Right ventricle myocardium superior (tissue), 1 donor: ENCODE results near the gene SLC25A10. TPM values are rescaled to one million over a fixed set of nuclear protein-coding genes. Genes with fewer than 3 reads are reported as not detected.

Experiments used
- ATAC-seq: fragments of 200-7000 bp; cut with Tn5 transposase; one replicate; pipeline ENCODE4 v1.9.1; 2020; ENCODE audit warnings: mild to moderate bottlenecking; ENCODE audit not compliant: poor library complexity
- DNase-seq: peaks from one replicate; pipeline ENCODE4 v3.0.0-alpha.2; 2020
- intact Hi-C: fragments of 100-400 bp; cut with DNase I; formaldehyde crosslinking; loops from one replicate; pipeline ENCODE4 v1.11.2; 2022
- total RNA-seq: library from RNA; stranded (reverse); fragmentation: NEBNext Ultra II Directional; extraction: Animal tissue kit (Norgen Biotek cat#: 25700); gene quantifications from one replicate; pipeline ENCODE4 v1.2.1, GENCODE V29; 2021
- donor health status: DM: no; HTN: yes; CAD: no; lungs with severe emphysema.

The SLC25A10 gene
- total RNA-seq, 1 donor from 2014 or later, result 7.0 TPM

DNA sequence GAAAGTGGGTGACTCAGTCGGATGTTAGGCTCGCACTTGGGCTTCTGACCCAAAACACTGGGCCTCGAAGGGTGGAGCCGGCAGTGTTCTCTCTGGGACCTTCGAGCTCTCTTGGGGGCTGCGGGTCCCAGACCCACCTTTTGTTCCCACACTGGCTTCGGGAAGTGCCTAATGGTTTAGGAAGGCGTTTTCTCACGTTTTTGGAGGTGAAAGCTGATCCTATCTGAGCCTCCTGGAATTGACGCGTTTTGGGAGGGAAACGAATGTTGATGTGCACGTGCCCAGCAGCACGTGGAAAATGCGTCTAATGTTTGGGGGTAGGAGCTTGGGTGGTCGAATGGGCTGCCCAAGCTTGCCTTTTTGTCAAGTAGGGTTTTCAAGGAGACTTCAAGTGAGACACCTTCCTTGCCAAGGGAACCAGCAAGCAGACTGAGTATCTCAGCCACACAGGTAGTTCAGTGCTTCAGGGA lies 27.6 kb upstream of the SLC25A10 start:
- DNase-seq (no peak), ATAC-seq (no peak)
- intact Hi-C loops, result no loop called here

DNA sequence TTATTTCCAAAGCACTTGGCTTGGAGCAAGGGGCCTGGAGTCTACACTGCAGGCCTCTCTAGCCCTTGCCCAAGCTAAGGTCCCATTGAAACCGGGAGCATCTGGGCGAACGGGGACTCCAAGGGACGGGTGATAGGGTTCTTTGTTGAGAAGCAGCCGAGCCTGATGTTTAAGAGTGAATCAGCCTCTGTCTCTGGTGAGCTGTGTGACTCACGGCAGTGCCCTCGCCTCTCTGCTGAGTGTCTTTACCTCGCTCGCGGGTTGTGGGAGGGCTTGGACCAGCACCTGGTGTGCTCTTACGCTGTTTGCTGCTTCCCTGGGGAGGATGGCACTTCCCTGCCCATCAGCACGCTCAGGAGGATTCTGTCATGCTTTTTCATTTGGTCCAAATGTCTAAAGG lies 27.0 kb upstream of the SLC25A10 start:
- DNase-seq (no peak), ATAC-seq (no peak)
- intact Hi-C loops, result no loop called here

DNA sequence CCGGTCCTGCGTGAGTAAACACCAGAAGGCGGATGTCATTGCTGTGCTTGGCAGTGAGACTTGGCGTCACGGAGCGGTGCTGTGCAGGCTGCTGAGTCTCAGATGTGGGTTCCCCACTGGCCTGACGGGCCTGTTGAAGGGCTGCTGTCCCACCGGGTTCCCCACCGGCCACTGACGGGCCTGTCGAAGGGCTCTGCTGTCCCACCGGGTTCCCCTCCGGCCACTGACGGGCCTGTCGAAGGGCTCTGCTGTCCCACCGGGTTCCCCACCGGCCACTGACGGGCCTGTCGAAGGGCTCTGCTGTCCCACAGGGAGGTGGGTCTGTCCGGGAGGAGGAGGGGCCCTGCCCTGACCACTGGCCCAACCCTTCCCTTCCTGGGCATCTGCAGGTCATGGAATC lies 25.5 kb upstream of the SLC25A10 start:
- DNase-seq (no peak), ATAC-seq (no peak)
- intact Hi-C loops, result no loop called here

DNA sequence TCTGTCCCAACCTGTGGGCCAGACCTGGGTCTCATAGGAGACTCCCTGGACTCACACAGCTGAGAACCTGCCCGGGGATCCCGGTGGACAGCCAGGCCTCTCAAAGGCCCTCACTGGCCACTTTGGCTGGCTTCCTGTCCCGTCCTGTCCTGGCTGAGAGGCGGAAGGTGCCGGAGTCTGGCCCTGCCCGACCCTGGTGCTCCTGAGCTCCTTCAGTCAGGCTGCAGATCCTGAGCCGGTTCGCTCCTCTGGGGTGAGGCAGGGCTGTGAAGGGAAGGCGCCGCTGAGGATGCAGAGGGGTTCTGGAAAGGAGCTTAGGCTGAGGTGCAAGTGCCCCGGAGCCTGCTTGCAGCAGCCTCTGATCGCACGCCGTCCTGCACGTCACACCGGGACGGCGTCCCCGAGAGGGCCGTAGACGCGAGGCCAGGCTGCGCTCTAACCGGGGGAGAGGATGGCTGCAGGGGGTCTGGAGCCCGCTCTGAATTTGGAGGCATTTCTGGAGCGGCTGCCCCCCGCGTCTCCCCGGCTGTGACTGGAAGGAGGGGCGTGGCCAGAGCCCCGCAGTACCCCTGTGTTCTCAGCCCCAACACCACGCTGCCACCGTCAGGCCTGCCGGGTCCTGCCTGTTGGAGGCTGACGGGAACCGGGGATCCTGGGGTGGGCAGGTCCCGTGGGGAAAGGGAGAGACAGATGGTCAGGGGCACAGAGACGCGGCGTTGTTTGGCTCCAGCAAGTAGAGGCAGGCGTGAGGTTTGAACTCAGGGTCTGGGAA lies 24.1 kb upstream of the SLC25A10 start:
- ATAC-seq (no peak), DNase-seq (no peak)
- intact Hi-C loops, result no loop called here

DNA sequence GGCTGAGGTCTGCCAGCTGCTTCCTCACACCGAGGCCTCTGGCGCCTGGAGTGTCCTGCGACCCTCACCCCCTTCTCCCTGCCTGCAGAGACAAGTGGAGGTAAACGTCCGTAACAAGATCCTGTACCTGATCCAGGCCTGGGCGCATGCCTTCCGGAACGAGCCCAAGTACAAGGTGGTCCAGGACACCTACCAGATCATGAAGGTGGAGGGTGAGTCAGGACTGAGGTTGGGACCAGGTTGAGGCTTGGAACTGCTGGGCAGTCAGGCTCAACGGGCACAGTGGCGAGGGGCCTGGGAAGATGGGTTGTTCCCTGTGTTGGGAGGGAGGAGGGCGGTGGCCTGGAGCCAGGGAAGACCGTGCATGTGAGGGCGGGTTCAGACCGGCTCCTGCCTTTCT lies 23.5 kb upstream of the SLC25A10 start:
- no peak for ATAC-seq
- intact Hi-C loops, result no loop called here
- DNase-seq, result no peak

DNA sequence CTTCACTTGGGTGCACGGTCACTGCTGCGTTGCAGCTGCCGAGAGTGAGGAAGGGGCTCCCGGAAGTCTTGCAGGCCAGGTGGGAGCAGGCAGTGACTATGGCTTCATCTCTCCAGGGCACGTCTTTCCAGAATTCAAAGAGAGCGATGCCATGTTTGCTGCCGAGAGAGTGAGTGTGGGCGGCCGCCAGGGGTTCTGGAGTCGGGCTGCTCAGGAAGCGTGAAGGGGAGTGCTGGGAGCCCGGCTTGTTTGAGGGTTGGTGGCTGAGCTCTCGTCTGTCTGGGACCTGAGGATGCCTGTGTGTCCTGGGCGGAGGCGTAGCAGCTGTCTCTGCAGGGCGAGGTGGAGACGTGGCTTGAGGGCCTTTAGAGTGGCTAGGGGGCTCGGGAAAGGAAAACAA lies 22.0 kb upstream of the SLC25A10 start:
- DNase-seq, result no peak
- intact Hi-C loops, result no loop called here
- ATAC-seq, result no peak

DNA sequence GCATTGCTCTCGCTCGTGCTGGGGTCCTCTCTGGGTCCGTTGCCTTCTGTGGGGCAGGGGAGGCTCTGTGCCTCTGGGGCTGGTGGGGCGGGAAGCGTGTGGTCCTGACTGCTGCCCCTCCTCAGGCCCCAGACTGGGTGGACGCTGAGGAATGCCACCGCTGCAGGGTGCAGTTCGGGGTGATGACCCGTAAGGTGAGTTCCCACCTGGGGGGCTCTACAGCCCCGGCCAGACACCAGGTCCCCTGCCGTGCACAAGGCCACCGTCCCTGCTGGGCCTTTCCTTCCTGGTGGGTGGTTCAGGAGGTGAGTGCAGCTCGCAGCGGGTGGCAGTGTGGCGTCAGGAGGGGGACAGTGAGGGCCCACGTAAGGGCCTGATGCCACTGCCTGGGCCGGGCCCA lies 21.5 kb upstream of the SLC25A10 start:
- intact Hi-C loops, result no loop called here
- DNase-seq (no peak), ATAC-seq (no peak)

DNA sequence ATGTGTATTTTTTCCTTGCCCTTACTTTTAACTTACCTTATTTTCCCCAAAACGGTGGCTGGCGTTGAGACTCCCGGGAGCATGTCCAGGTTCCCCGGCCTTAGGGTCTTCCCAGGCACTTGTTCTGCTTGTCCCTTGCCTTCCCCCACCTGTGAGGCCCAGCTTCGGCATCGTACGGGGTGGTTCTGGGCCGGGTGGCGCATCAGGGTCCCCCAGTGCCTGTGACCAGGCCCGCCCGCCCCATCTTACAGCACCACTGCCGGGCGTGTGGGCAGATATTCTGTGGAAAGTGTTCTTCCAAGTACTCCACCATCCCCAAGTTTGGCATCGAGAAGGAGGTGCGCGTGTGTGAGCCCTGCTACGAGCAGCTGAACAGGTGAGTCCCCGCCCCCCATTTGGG lies 20.9 kb upstream of the SLC25A10 start:
- DNase-seq, result no peak
- no peak for ATAC-seq
- intact Hi-C loops, result no loop called here

DNA sequence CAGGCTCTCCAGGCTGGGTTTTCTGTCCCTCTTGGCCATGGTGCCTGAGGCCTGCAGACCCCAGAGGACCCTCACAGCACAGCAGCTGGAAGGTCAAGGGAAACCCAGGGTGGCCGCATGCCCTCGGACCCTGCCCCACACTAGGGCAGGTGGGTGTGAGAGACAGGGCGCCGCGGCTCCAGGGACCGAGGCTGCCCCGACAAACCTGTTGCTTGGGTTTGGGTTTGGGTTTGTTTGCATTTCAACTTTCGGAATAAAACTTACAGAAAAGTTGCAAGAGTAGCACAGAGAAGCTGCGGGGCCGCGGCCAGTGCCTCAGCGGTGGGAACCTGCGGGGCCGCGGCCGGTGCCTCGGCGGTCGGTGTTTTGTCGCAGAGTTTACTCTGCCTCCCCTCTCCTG lies 20.5 kb upstream of the SLC25A10 start:
- ATAC-seq (no peak), DNase-seq (no peak)
- intact Hi-C loops, result no loop called here

DNA sequence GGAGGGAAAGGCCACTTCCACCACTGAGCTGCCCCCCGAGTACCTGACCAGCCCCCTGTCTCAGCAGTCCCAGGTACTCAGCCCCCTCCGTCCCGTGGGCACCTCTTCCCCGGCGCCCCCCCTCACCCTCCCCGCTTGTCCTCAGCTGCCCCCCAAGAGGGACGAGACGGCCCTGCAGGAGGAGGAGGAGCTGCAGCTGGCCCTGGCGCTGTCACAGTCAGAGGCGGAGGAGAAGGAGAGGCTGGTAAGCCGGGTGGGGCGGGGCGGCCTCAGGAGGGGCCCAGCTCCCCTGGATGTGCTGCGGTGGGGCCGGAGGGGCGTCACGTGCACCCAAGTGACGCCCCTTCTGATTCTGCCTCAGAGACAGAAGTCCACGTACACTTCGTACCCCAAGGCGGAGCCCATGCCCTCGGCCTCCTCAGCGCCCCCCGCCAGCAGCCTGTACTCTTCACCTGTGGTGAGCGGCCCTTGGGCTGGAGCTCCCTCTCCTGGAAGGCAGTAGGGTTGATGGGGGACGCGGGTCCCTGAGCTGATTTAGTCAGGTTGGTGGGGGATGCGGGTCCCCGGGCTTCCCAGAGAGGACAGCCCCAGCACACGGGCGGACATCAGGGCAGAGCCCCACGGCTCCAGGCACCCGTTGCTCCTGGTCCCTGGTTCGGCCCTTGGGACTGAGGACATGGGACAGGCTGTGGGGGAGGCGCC lies 18.4 kb upstream of the SLC25A10 start:
- no peak for DNase-seq
- intact Hi-C loops, result no loop called here
- ATAC-seq, result no peak

DNA sequence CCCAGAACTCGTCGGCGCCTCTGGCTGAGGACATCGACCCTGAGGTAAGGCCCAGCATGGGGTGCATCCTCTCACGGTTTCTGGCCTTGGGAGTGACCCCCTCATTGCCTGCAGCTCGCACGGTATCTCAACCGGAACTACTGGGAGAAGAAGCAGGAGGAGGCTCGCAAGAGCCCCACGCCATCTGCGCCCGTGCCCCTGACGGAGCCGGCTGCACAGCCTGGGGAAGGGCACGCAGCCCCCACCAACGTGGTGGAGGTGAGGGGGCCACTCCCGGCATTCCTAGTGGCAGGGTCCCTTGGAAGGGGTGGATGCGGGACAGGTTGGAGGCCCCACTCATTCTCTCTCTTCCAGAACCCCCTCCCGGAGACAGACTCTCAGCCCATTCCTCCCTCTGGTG lies 17.3 kb upstream of the SLC25A10 start:
- ATAC-seq (no peak), DNase-seq (no peak)
- intact Hi-C loops, result no loop called here

DNA sequence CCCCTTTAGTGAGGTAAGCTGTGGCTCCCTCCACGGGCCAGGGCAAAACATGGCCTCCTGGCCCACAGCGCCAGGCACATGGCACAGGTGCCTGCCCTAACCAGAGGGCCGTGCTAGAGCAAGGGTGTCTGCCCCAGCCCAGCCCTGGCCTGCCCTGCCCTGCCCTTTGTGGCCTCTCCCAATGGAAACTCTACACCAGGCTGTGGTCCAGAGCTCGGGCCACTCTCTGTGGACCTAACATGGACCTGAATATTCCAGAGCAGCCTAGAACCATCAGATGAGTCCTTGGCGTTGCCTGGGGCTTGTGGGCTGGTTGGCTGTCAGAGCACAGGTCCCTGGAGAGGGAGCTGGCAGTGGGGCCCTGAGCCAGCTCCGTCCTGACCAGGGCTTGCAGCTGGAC lies 16.9 kb upstream of the SLC25A10 start:
- no peak for ATAC-seq
- intact Hi-C loops, result no loop called here
- no peak for DNase-seq

DNA sequence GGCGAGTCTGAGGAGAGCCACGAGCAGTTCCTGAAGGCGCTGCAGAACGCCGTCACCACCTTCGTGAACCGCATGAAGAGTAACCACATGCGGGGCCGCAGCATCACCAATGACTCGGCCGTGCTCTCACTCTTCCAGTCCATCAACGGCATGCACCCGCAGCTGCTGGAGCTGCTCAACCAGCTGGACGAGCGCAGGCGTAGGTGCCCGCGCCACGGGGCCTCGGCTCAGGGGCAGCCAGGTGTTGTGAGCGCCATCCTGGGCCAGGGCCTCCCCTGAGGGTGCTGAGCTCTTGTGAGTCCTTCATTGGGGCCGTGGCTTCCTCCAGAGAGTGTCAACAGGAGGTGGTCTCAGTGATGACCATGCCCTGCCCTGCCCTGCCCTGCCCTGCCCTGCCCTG lies 16.3 kb upstream of the SLC25A10 start:
- intact Hi-C loops, result no loop called here
- DNase-seq (no peak), ATAC-seq (no peak)

DNA sequence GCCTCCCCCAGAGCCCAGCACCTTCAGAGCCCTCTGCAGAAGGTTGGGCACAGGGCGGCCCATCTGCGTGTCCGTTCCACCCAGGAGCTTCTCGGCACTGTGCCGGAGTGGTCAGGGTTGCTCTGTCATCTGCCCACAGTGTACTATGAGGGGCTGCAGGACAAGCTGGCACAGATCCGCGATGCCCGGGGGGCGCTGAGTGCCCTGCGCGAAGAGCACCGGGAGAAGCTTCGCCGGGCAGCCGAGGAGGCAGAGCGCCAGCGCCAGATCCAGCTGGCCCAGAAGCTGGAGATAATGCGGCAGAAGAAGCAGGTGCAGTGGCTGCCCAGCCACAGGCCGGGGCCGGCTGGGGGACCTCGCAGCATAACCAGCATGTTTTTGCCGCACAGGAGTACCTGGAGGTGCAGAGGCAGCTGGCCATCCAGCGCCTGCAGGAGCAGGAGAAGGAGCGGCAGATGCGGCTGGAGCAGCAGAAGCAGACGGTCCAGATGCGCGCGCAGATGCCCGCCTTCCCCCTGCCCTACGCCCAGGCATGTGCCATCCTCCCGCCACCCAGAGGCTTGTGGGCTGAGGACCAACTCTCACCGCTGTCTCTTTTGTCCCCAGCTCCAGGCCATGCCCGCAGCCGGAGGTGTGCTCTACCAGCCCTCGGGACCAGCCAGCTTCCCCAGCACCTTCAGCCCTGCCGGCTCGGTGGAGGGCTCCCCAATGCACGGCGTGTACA lies 15.7 kb upstream of the SLC25A10 start:
- ATAC-seq, result peak; percentile 9
- DNase-seq, result no peak
- intact Hi-C loops, result no loop called here

DNA sequence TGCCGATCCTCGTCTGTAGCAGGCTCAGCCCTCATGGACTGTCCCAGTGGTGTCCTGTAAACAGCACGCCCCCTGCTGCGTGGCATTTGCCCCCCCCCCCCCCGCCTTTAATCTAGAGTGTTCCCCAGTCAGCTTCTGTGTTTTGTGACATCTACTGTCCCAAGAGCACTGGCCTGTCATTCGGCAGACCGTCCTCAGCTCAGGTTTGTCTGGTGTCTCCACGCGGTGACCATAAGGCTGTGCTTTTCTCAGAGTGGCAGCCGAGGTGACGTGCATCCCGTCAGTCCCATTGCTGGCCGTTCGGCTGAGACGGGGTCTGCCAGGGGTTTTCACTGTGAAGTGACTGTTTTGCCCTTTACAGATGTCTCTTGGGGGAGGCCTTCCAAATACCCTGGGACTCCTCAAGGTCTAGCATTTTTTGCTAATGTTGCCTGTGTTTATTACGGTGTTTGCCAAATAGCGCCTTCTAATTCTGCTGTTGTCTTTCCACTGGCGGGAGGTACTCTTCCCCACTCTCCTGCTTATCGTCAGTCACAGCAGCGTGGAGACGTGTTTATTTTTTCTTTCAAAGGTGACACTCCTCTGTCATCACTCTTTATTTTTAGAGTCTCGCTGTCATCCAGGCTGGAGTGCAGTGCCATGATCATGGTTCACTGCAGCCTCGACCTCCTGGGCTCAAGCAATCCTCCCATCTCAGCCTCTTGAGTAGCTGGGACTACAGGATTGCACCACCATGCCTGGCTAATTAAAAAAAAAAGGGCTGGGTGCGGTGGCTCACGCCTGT lies 14.6 kb upstream of the SLC25A10 start:
- peak; percentile 46 for ATAC-seq
- no peak for DNase-seq
- intact Hi-C loops, result no loop called here

DNA sequence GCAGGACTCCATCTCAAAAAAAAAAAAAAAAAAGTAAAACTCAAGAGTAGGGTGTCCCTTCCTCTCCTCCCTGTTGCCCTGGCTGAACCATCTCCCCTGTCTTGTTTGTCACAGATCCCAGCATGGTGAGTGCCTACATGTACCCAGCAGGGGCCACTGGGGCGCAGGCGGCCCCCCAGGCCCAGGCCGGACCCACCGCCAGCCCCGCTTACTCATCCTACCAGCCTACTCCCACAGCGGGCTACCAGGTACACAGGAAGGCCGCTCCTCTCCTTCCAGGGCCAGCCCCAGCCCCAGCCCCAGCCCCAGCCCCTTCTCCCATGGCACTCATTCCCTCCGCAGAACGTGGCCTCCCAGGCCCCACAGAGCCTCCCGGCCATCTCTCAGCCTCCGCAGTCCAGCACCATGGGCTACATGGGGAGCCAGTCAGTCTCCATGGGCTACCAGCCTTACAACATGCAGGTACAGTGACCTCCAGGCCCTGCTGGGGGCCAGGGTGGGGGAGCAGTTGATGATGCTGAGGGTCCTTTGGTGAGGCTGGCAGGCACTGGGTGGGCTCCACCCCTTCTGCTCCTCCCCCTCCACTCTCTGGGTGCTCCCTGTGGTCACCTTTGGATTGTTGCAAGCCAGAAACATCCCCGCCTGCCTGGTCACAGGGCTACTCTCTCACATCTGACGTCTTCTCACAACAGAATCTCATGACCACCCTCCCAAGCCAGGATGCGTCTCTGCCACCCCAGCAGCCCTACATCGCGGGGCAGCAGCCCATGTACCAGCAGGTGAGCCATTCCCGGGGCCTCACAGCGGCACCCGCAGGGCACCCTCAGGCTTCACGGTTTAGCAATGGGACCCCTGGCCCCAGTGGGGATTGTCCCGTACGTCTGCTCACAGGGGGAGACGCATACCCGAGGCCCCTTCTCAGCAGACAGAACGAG lies 11.5 kb upstream of the SLC25A10 start:
- ATAC-seq, result no peak
- intact Hi-C loops, result no loop called here
- DNase-seq, result no peak

DNA sequence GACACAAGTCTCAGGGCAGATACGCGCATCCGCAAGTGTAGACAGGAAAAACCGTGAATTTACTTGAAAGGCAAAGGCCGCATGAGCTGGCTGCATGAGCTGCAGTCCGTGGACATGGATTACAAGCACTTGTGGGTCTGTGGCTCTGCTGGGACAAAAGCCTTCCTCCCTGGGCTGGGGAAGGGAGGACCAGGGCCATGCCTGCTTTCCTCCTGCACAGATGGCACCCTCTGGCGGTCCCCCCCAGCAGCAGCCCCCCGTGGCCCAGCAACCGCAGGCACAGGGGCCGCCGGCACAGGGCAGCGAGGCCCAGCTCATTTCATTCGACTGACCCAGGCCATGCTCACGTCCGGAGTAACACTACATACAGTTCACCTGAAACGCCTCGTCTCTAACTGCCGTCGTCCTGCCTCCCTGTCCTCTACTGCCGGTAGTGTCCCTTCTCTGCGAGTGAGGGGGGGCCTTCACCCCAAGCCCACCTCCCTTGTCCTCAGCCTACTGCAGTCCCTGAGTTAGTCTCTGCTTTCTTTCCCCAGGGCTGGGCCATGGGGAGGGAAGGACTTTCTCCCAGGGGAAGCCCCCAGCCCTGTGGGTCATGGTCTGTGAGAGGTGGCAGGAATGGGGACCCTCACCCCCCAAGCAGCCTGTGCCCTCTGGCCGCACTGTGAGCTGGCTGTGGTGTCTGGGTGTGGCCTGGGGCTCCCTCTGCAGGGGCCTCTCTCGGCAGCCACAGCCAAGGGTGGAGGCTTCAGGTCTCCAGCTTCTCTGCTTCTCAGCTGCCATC lies 10.6 kb upstream of the SLC25A10 start:
- intact Hi-C loops, result no loop called here
- ATAC-seq (no peak), DNase-seq (no peak)
